HepG2 (cell line): Measurements from ENCODE around the gene IGFBP7.

Source experiments
- GABPA ChIP-seq, 2 experiments: IDR thresholded peaks; 2 replicates each; pipeline ENCODE4 v1.6.1; 2011 to 2016; ENCODE audit warnings: low read depth in 2 of 2, low read length in 1 of 2, missing biosample characterization in 1 of 2, missing genetic modification characterization in 1 of 2
- YEATS4 ChIP-seq: sonication (generic); formaldehyde crosslinking; IDR thresholded peaks from 2 replicates; pipeline ENCODE4 v1.4.0; 2020; ENCODE audit warnings: missing genetic modification reagents, borderline replicate concordance
- TF ChIP-seq, protein P1 (sequence below): sonication (generic); formaldehyde crosslinking; IDR thresholded peaks from 2 replicates; pipeline ENCODE4 v1.4.0; 2020; ENCODE audit warnings: missing genetic modification reagents

DNA sequence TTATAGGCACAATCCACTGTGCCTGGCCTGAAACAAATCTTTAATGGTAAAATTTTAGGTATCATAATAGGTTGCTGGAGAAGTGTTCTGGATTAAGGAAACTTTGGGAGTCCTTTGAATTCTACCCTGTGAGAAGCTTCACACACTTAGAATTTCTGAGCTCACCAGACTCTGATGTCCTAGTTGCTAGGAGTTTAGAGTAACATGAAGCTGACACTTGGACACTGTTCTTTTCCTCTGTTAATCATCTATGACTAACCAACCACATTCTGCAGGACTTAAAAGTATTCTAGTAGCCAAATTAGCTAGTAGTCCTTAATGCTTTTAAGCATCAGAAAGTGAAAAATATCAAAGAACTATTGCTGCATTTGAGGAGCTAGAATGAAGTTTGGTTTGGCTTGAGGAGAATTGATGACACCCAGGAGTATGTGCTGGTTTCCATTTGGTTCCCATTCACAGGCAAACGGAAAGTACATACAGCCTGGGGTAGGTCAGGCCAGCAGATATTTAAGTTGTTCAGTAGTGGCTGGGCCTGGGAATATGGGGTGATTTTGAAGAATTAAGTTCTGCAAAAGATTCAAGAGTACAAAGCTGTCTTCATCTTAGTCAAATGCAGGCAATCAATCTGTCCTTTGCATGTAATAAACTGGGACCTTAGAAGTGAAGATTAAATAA is 38.8 kb upstream of the IGFBP7 start:
- TF ChIP-seq, protein P1, sequence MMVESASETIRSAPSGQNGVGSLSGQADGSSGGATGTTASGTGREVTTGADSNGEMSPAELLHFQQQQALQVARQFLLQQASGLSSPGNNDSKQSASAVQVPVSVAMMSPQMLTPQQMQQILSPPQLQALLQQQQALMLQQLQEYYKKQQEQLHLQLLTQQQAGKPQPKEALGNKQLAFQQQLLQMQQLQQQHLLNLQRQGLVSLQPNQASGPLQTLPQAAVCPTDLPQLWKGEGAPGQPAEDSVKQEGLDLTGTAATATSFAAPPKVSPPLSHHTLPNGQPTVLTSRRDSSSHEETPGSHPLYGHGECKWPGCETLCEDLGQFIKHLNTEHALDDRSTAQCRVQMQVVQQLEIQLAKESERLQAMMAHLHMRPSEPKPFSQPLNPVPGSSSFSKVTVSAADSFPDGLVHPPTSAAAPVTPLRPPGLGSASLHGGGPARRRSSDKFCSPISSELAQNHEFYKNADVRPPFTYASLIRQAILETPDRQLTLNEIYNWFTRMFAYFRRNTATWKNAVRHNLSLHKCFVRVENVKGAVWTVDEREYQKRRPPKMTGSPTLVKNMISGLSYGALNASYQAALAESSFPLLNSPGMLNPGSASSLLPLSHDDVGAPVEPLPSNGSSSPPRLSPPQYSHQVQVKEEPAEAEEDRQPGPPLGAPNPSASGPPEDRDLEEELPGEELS (CRISPR knock-in tag): no peak
- TF ChIP-seq GABPA (IDR thresholded peaks at IDR 0.05; ENCODE audit: low read depth, low read length) (no peak), GABPA (CRISPR knock-in tag; IDR thresholded peaks at IDR 0.05; ENCODE audit: low read depth) (no peak), YEATS4 (no peak)
